ENCODE measurements around the gene RPRD1A. TPM values are rescaled to one million over a fixed set of nuclear protein-coding genes. Genes with fewer than 3 reads are reported as not detected.
"Not testable (repeated sequence)": the region's sequence is repeated elsewhere in the genome, so short reads cannot be mapped to it uniquely, and the experiment has no call there.

The RPRD1A gene
- total RNA-seq, 1 donor from 2014 or later, result 64.8 TPM

DNA sequence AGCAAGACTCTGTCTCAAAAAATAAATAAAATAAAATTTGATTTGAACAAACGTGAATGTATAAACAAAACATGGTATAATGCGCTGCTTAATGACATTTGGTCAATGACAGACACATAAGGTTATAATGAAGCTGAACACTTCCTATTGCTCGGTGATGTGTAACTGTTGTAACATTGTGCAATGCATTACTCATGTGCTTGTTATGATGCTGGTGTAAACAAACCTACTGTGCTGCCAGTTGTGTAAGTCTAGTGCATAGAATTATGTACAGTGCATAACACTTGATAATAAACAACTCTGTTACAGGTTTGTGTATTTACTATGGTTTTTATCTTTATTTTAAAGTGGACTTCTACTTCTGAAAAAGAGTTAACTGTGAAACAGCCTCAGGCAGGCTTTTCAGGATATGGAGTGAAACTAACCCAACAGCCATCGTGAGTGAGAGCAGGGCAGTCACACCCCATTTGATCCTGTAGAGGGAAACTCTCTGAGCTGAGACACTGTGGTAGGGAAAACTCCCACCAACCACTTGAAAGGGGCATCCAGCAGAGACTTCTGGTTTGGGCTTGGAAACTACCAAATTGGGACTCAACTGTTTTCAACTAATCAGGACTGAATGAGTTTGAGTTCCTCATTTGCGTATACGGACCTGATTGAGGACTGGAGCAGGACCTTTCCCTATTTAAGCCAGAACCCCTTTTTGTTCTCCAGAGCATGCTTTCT is 8.7 kb upstream of the RPRD1A start:
- no peak overlapping the region for H3K4me3 ChIP-seq (ENCODE audit: low read depth, low read length)
- TF ChIP-seq, protein P1, sequence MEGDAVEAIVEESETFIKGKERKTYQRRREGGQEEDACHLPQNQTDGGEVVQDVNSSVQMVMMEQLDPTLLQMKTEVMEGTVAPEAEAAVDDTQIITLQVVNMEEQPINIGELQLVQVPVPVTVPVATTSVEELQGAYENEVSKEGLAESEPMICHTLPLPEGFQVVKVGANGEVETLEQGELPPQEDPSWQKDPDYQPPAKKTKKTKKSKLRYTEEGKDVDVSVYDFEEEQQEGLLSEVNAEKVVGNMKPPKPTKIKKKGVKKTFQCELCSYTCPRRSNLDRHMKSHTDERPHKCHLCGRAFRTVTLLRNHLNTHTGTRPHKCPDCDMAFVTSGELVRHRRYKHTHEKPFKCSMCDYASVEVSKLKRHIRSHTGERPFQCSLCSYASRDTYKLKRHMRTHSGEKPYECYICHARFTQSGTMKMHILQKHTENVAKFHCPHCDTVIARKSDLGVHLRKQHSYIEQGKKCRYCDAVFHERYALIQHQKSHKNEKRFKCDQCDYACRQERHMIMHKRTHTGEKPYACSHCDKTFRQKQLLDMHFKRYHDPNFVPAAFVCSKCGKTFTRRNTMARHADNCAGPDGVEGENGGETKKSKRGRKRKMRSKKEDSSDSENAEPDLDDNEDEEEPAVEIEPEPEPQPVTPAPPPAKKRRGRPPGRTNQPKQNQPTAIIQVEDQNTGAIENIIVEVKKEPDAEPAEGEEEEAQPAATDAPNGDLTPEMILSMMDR (IDR thresholded peaks at IDR 0.05; ENCODE audit: insufficient read depth, low read length, poor library complexity, severe bottlenecking), result peak; percentile 5
- no peaks in the 10 kb centered on the region for H3K27me3 ChIP-seq (ENCODE audit: control insufficient read depth, insufficient read depth, low read length)
- no peaks in the 10 kb centered on the region for H3K36me3 ChIP-seq (ENCODE audit: control insufficient read depth, insufficient read depth, low read length)
- peak; percentile 73 for DNase-seq (ENCODE audit: low read depth)

GRCh38 chr18:36074435-36074834 is 7.1 kb upstream of the RPRD1A start:
- TF ChIP-seq, protein P1 (IDR thresholded peaks at IDR 0.05; ENCODE audit: insufficient read depth, low read length, poor library complexity, severe bottlenecking), result no peak
- H3K27me3 ChIP-seq (ENCODE audit: control insufficient read depth, insufficient read depth, low read length), result no peaks in the 10 kb centered on the region
- H3K36me3 ChIP-seq (ENCODE audit: control insufficient read depth, insufficient read depth, low read length), result no peaks in the 10 kb centered on the region
- no peak overlapping the region for H3K4me3 ChIP-seq (ENCODE audit: low read depth, low read length)
- no peak for DNase-seq (ENCODE audit: low read depth)

DNA sequence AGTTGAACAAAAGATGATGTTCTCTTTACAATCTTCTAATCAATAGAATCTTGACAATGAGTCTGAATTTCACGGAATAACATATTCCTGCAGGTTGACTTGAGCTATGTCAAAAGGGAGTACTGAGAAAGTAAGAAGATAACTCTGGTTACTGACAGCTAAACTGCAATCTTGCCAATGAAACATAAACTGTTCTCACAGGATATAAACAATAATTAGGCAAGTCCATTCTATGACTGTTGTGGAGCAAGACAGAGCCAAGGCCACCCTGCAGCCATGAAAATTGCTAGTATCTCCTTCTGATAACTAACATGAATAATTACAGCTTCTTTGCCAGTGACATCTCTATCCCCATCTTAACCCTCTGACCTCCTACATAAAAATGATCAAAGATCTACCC is 6.3 kb upstream of the RPRD1A start:
- DNase-seq (ENCODE audit: low read depth), result no peak
- Histone ChIP-seq H3K4me3 (ENCODE audit: low read depth, low read length) (no peak overlapping the region), H3K36me3 (ENCODE audit: control insufficient read depth, insufficient read depth, low read length) (no peaks in the 10 kb centered on the region), H3K27me3 (ENCODE audit: control insufficient read depth, insufficient read depth, low read length) (no peaks in the 10 kb centered on the region)
- TF ChIP-seq, protein P1 (IDR thresholded peaks at IDR 0.05; ENCODE audit: insufficient read depth, low read length, poor library complexity, severe bottlenecking), result no peak

DNA sequence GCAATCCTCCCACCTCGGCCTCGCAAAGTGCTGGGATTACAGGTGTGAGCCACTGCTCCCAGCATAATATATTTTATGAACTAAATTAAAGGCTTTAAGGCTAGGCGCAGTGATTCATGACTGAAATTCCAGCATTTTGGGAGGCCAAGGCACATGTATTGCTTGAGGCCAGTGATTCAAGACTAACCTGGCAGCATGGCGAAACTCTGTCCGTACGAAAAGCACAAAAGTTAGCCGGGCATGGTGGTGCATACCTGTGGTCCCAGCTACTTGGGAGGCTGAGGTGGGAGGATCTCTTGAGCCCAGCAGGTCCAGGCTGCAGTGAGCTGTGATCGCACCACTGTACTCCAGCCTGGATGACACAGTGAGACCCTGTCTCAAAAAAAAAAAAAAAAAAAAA is 5.0 kb upstream of the RPRD1A start:
- DNase-seq (ENCODE audit: low read depth); H3K27me3 ChIP-seq (ENCODE audit: control insufficient read depth, insufficient read depth, low read length); H3K4me3 ChIP-seq (ENCODE audit: low read depth, low read length); H3K36me3 ChIP-seq (ENCODE audit: control insufficient read depth, insufficient read depth, low read length): not testable (repeated sequence)

- TF ChIP-seq, protein P1 (IDR thresholded peaks at IDR 0.05; ENCODE audit: insufficient read depth, low read length, poor library complexity, severe bottlenecking), result no peak
- Histone ChIP-seq H3K36me3 (ENCODE audit: control insufficient read depth, insufficient read depth, low read length) (no peaks in the 10 kb centered on the region), H3K27me3 (ENCODE audit: control insufficient read depth, insufficient read depth, low read length) (no peaks in the 10 kb centered on the region), H3K4me3 (ENCODE audit: low read depth, low read length) (peak overlapping the region; percentile 86)
- DNase-seq (ENCODE audit: low read depth), result no peak
Observed at GRCh38 chr18:36066686-36067054, 689 bp downstream of the RPRD1A start.

- Histone ChIP-seq H3K36me3 (ENCODE audit: control insufficient read depth, insufficient read depth, low read length) (no peaks in the 10 kb centered on the region), H3K4me3 (ENCODE audit: low read depth, low read length) (peak overlapping the region; percentile 86), H3K27me3 (ENCODE audit: control insufficient read depth, insufficient read depth, low read length) (no peaks in the 10 kb centered on the region)
- TF ChIP-seq, protein P1 (IDR thresholded peaks at IDR 0.05; ENCODE audit: insufficient read depth, low read length, poor library complexity, severe bottlenecking), result no peak
- DNase-seq (ENCODE audit: low read depth), result no peak
Observed at GRCh38 chr18:36066001-36066400, 1.4 kb downstream of the RPRD1A start.

GRCh38 chr18:36064809-36065079 is 2.6 kb downstream of the RPRD1A start:
- H3K4me3 ChIP-seq (ENCODE audit: low read depth, low read length), result not testable (repeated sequence)

More at GRCh38 chr18:36064809-36065079, 2.6 kb downstream of the RPRD1A start:
- DNase-seq (ENCODE audit: low read depth); H3K27me3 ChIP-seq (ENCODE audit: control insufficient read depth, insufficient read depth, low read length); H3K36me3 ChIP-seq (ENCODE audit: control insufficient read depth, insufficient read depth, low read length): not testable (repeated sequence)
